K562 (cell line): Measurements from ENCODE around the gene ZSCAN21. TPM values are rescaled to one million over a fixed set of nuclear protein-coding genes. Genes with fewer than 3 reads are reported as not detected.

Experiments used
- BACH1 ChIP-seq: fragments of 200-800 bp; sonication (Bioruptor generic); IDR thresholded peaks from 2 replicates; pipeline ENCODE4 v1.6.1; 2016; ENCODE audit warnings: missing genetic modification characterization, missing compliant biosample characterization
- BDP1 ChIP-seq: IDR thresholded peaks from 3 replicates; pipeline ENCODE4 v1.6.1; 2011; ENCODE audit not compliant: insufficient read length, insufficient read depth
- BMI1 ChIP-seq: fragments of 150-350 bp; IDR thresholded peaks from 2 replicates; pipeline ENCODE4 v1.6.1; 2014; ENCODE audit warnings: low read length
- CAMTA2 ChIP-seq: fragments of 250-450 bp; sonication (Bioruptor Pico); conservative IDR thresholded peaks from 2 replicates; pipeline ENCODE4 v1.5.1; 2022
- MED1 ChIP-seq: sonication (generic); formaldehyde crosslinking; IDR thresholded peaks from 2 replicates; pipeline ENCODE4 v1.8.1; 2023; ENCODE audit warnings: missing genetic modification reagents, borderline replicate concordance
- NFE2 ChIP-seq: IDR thresholded peaks from 2 replicates; pipeline ENCODE4 v1.6.1; 2014; ENCODE audit warnings: antibody characterized with exemption, low read depth
- NR2C2 ChIP-seq, 2 experiments: fragments of 200-800 bp in 1 of 2; sonication (Bioruptor generic) in 1 of 2; sonication (generic) in 1 of 2; formaldehyde crosslinking in 1 of 2; IDR thresholded peaks; 2 replicates each; pipeline versions ENCODE4 v1.6.1 to v1.8.0; 2016 to 2022; ENCODE audit warnings: mild to moderate bottlenecking in 1 of 2, missing compliant biosample characterization in 1 of 2, missing genetic modification characterization in 1 of 2, missing genetic modification reagents in 1 of 2
- SIN3A ChIP-seq, 2 experiments: fragments of 150-350 bp in 1 of 2; IDR thresholded peaks; 2 replicates each; pipeline ENCODE4 v1.6.1; 2011 to 2016; ENCODE audit warnings: borderline replicate concordance in 2 of 2, low read depth in 2 of 2, low read length in 2 of 2, mild to moderate bottlenecking in 2 of 2, moderate library complexity in 2 of 2; ENCODE audit not compliant: control insufficient read depth in 1 of 2
- SMARCC2 ChIP-seq: fragments of 450-650 bp; IDR thresholded peaks from 2 replicates; pipeline ENCODE4 v1.6.1; 2017; ENCODE audit warnings: antibody characterized with exemption, moderate library complexity, mild to moderate bottlenecking, low read depth
- ZBTB49 ChIP-seq: sonication (generic); formaldehyde crosslinking; IDR thresholded peaks from 2 replicates; pipeline ENCODE4 v1.8.0; 2022; ENCODE audit warnings: missing genetic modification reagents, mild to moderate bottlenecking, borderline replicate concordance
- ZKSCAN1 ChIP-seq: fragments of 150-350 bp; IDR thresholded peaks from 2 replicates; pipeline ENCODE4 v1.6.1; 2016; ENCODE audit warnings: low read depth, low read length
- ZNF146 ChIP-seq: IDR thresholded peaks from one replicate; pipeline ENCODE4 v1.6.1; 2018; ENCODE audit warnings: missing compliant biosample characterization; ENCODE audit not compliant: unreplicated experiment
- ZNF23 ChIP-seq: fragments of 250-450 bp; sonication (Bioruptor Pico); IDR thresholded peaks from 2 replicates; pipeline ENCODE4 v1.4.0; 2020; ENCODE audit warnings: mild to moderate bottlenecking
- ZNF586 ChIP-seq: fragments of 450-650 bp; formaldehyde crosslinking; conservative IDR thresholded peaks from 2 replicates; pipeline ENCODE4 v1.4.0; 2020; ENCODE audit warnings: mild to moderate bottlenecking, moderate library complexity
- ZNF592 ChIP-seq: fragments of 450-650 bp; IDR thresholded peaks from 2 replicates; pipeline ENCODE4 v1.6.1; 2017; ENCODE audit warnings: antibody characterized with exemption, mild to moderate bottlenecking
- ZNF76 ChIP-seq: fragments of 250-450 bp; sonication (Bioruptor Pico); IDR thresholded peaks from 2 replicates; pipeline ENCODE4 v1.4.0; 2020; ENCODE audit warnings: mild to moderate bottlenecking, moderate library complexity, borderline replicate concordance
- ZNF764 ChIP-seq: fragments of 250-450 bp; sonication (Bioruptor Pico); IDR thresholded peaks from 2 replicates; pipeline ENCODE4 v1.4.0; 2020; ENCODE audit warnings: low read depth, mild to moderate bottlenecking, moderate library complexity
- polyA plus RNA-seq, 8 experiments: library from polyadenylated mRNA; depleted of rRNA in 4 of 8; stranded (reverse) in 5 of 8; unstranded in 3 of 8; fragments of >200 nt; fragmentation: Nextera tagmentation in 2 of 8; fragmentation: Illumina TruSeq in 1 of 8; extraction: Ambion mirVana in 2 of 8; extraction: Trizol in 1 of 8; gene quantifications; 2 replicates each; pipeline versions ENCODE4 v1.2.1 to v1.2.3, GENCODE V29; 2011 to 2014; ENCODE audit warnings: inconsistent platforms in 1 of 8, missing spikeins in 1 of 8
- total RNA-seq, 7 experiments: library from RNA; depleted of rRNA in 6 of 7; stranded (reverse); fragments of >200 nt in 6 of 7; fragmentation: Illumina TruSeq in 2 of 7; extraction: Trizol in 2 of 7; gene quantifications; 2 replicates each; pipeline versions ENCODE4 v1.2.1 to v1.2.3, GENCODE V29; 2011 to 2021; ENCODE audit warnings: low replicate concordance in 1 of 7
- TF ChIP-seq, protein P1 (sequence below): fragments of 200-800 bp; sonication (Bioruptor generic); IDR thresholded peaks from 2 replicates; pipeline ENCODE4 v1.6.1; 2017; ENCODE audit warnings: missing genetic modification characterization, missing compliant biosample characterization
- TF ChIP-seq, protein P2 (sequence below): fragments of 450-650 bp; IDR thresholded peaks from 2 replicates; pipeline ENCODE4 v1.6.1; 2017; ENCODE audit warnings: mild to moderate bottlenecking, moderate library complexity

The ZSCAN21 gene
- total and polyA plus RNA-seq, 9 of the 15 experiments (the other 6 are each of a cell fraction or from before 2014, with no cell fraction given): 5.9 to 15.5 (median 13.2) TPM

DNA sequence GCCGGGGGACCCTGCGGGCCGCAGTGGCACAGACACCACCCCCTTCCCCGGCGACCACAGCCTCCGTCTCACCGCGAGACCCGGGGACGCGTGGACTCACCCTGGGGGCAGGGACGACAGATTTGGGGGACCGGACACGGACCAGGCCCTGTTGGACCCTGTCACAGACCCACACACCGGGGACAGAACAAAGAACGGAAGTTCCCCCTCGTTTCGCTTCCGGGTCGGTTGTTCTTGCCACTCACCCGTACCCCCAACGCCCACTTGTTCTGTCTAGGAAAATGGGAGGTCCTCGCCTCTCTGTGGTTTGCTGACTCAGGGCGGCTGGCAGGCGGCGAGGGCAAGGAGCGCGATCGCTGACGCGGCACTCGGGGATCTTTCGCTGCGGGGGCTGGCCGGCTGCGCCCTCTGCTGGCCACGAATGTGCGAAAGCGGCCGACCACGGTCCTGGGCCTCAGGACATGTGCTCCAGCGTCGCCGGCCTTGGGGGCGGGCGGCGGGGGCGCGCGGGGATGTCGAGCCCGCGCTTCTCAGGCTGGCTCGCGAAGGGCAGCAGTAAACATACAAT lies 32.0 kb downstream of the ZSCAN21 start, which contains the start of gene ZNF3 (continued):
- TF ChIP-seq MED1 (CRISPR knock-in tag) (no peak), ZNF76 (CRISPR knock-in tag) (no peak), ZNF146 (CRISPR knock-in tag) (no peak), ZNF586 (CRISPR knock-in tag) (no peak), BMI1 (no peak), SMARCC2 (no peak; the same call in 1 of the 2 replicates), CAMTA2 (CRISPR knock-in tag) (no peak), NR2C2 (CRISPR knock-in tag; IDR thresholded peaks at IDR 0.05) (peak; percentile 100), NR2C2 (tag; IDR thresholded peaks at IDR 0.05) (peak; percentile 100), ZNF764 (no peak), NFE2 (peak; percentile 99), ZNF23 (CRISPR knock-in tag) (no peak), SIN3A (IDR thresholded peaks at IDR 0.05; ENCODE audit: borderline replicate concordance in 2 of 2, control insufficient read depth in 1 of 2, low read depth in 2 of 2, low read length in 2 of 2) (peak; percentile 78 to 81; a peak in 3 of 4 replicates), BDP1 (no peak), ZKSCAN1 (peak; percentile 75), BACH1 (tag) (peak; percentile 99), ZBTB49 (CRISPR knock-in tag) (no peak), ZNF592 (peak; percentile 78)
- TF ChIP-seq, protein P1, sequence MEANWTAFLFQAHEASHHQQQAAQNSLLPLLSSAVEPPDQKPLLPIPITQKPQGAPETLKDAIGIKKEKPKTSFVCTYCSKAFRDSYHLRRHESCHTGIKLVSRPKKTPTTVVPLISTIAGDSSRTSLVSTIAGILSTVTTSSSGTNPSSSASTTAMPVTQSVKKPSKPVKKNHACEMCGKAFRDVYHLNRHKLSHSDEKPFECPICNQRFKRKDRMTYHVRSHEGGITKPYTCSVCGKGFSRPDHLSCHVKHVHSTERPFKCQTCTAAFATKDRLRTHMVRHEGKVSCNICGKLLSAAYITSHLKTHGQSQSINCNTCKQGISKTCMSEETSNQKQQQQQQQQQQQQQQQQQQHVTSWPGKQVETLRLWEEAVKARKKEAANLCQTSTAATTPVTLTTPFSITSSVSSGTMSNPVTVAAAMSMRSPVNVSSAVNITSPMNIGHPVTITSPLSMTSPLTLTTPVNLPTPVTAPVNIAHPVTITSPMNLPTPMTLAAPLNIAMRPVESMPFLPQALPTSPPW: peak; percentile 89
- TF ChIP-seq, protein P2, sequence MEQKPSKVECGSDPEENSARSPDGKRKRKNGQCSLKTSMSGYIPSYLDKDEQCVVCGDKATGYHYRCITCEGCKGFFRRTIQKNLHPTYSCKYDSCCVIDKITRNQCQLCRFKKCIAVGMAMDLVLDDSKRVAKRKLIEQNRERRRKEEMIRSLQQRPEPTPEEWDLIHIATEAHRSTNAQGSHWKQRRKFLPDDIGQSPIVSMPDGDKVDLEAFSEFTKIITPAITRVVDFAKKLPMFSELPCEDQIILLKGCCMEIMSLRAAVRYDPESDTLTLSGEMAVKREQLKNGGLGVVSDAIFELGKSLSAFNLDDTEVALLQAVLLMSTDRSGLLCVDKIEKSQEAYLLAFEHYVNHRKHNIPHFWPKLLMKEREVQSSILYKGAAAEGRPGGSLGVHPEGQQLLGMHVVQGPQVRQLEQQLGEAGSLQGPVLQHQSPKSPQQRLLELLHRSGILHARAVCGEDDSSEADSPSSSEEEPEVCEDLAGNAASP: no peak
